GM10248 (cell line): ENCODE measurements around the gene HSCB.

Experiments used
- CTCF ChIA-PET: fragments of 300-600 bp; sonication (Branson Sonifier 250); formaldehyde crosslinking; extraction: SDS; loops from one replicate; lab custom pipeline; 2021; ENCODE audit warnings: antibody characterized with exemption; lab: Yijun Ruan, JAX
- POLR2A ChIA-PET: fragments of 350-650 bp; sonication (Branson Sonifier 250); formaldehyde crosslinking; extraction: SDS; loops from one replicate; lab custom pipeline; 2020; ENCODE audit warnings: antibody characterized with exemption; lab: Yijun Ruan, JAX
- DNase-seq: peaks from one replicate; pipeline ENCODE4 v3.0.0; 2012; ENCODE audit errors: extremely low spot score
- CTCF ChIP-seq: IDR thresholded peaks from 2 replicates; pipeline ENCODE4 v1.5.1; 2012; ENCODE audit warnings: mild to moderate bottlenecking, low read depth; ENCODE audit errors: extremely low read depth, missing control alignments, control extremely low read depth

The HSCB gene

GRCh38 chr22:28793976-28794584 is 52.2 kb downstream of the HSCB start:
- ChIA-PET CTCF (interaction anchor here (0.9 to 1.5 kb wide), 4 partner anchors 9 to 35 kb away, joined by 3 to 4 read pairs (median 4); partner anchors contain the start of gene CCDC117), POLR2A (no interaction called here)
- no peak for TF ChIP-seq CTCF
- DNase-seq = no peak

GRCh38 chr22:28795071-28795693 is 53.3 kb downstream of the HSCB start:
- ChIA-PET CTCF (interaction anchor here (0.8 to 1.6 kb wide), 10 partner anchors 8 to 195 kb away, joined by 3 to 6 read pairs (median 3); partner anchors contain the start of gene CCDC117), POLR2A (interaction anchor here (0.9 kb wide), 2 partner anchors 11 to 22 kb away, joined by 3 read pairs; no protein-coding TSS in a partner anchor)
- no peak for TF ChIP-seq CTCF
- no peak for DNase-seq

GRCh38 chr22:28795932-28796856 is 54.4 kb downstream of the HSCB start:
- POLR2A ChIA-PET = interaction anchor here (0.8 to 0.9 kb wide), 2 partner anchors 12 to 23 kb away, joined by 3 read pairs; partner anchors contain the start of gene CCDC117
- no peak for TF ChIP-seq CTCF
- no peak for DNase-seq
- CTCF ChIA-PET = interaction anchor here (0.8 to 1.6 kb wide), 6 partner anchors 17 to 196 kb away, joined by 3 to 6 read pairs (median 3); partner anchors contain the start of gene CCDC117

DNA sequence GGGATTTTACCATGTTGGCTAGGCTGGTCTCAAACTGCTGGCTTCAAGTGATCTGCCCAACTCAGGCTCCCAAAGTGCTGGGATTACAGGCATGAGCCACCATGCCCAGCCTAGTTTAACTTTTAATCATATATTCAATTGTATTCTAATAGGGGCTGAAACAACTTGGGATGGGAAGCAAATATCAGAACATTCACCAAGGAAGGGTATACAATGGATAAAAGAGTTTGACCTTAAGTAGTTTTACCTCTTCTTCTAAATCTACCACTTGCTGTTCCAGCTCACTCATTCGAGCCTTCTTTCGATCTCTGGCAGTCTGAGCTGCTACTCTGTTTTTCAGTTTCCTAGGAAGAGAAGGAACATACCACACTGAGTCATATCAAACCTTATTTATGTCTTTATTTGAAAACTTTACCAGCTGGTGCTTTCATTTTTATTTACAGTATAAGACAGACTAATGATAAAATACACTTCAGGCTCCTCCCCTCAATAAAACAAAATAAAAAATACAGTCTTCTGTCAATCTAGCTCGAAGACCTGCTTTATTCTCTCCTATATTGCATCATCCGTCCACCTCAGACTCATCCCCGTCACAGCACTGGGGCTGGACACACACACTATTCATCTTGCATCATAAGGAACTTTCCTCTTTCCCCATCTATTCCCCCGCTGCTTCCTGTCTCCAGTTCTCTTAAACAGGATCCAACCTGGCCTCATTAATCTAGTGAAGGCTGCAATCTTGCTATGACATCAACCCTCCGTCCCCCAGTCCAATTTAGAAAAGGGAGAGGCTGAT is 57.2 kb downstream of the HSCB start:
- DNase-seq = no peak
- TF ChIP-seq CTCF = no peak
- CTCF ChIA-PET = interaction anchor here (0.9 to 2.4 kb wide), 5 partner anchors 12 to 32 kb away, joined by 3 to 9 read pairs (median 7); partner anchors contain the start of gene CCDC117
- POLR2A ChIA-PET = interaction anchor here (0.6 to 2.3 kb wide), 6 partner anchors 13 to 725 kb away, joined by 6 to 12 read pairs (median 8); partner anchors contain the start of gene CCDC117

DNA sequence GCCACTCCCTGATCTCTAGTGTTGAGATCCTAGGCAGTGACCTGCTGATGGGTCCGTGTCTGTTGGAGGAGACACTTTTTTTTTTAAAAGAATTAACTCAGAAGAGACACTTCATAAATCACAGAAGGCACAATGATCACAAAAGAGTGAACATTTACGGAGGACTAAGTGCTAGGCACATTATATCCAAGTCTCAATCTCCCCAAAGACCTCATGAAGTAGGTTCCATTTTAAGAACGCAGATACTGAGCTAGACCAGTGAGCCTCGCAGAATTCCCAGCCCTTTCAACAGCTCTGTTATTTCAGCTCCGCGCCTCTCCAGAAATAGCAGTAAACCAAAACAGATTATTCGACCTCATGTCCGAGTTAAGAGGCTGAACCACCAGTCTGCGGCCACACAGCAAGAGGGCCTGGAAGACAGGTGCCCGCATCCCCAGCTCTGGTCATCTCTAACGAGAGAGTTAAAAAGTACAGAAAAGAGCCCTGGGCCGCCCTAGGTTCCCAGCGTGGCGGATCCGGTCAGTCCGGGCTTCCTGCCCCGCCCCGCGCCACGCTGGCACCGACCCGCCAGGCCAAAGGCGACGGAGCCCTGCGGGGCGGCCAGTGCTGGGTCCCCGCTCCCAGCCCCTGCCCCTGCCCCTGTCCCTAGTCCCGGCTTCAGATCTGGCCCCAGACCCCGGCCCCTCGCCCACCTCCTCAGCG is 57.9 kb downstream of the HSCB start:
- POLR2A ChIA-PET = interaction anchor here (0.8 to 2.3 kb wide), 13 partner anchors 7 to 199 kb away, joined by 3 to 12 read pairs (median 3); partner anchors contain the start of gene CCDC117
- no peak for DNase-seq
- no peak for TF ChIP-seq CTCF
- CTCF ChIA-PET = interaction anchor here (0.7 to 2.4 kb wide), 9 partner anchors 8 to 32 kb away, joined by 3 to 9 read pairs (median 4); partner anchors contain the start of gene CCDC117
